SK-N-MC (cell line): ENCODE results near the gene KCND2.

Source experiments
- EZH2 ChIP-seq: fragments of 200-600 bp; sonication (generic); IDR thresholded peaks from one replicate; pipeline ENCODE4 v1.6.1; 2017; ENCODE audit warnings: antibody characterized with exemption
- POLR2AphosphoS5 ChIP-seq: IDR thresholded peaks from 2 replicates; pipeline ENCODE4 v1.6.1; 2012; ENCODE audit warnings: mild to moderate bottlenecking, low read depth, low read length, borderline replicate concordance

GRCh38 chr7:120311028-120311788 is 38.2 kb downstream of the KCND2 start:
- TF ChIP-seq POLR2AphosphoS5 (no peak), EZH2 (no peak)
